Heart left ventricle (tissue), 16 donors: Measurements from ENCODE around the gene CEP350. TPM values are rescaled to one million over a fixed set of nuclear protein-coding genes. Genes with fewer than 3 reads are reported as not detected.
"Not testable (repeated sequence)": the region's sequence is repeated elsewhere in the genome, so short reads cannot be mapped to it uniquely, and the experiment has no call there.

Experiments
- ATAC-seq, 4 donors: fragments of 200-7000 bp; cut with Tn5 transposase; one replicate each; pipeline ENCODE4 v1.9.1; 2020 to 2022; ENCODE audit warnings: moderate library complexity in 4 of 4, mild to moderate bottlenecking in 3 of 4, moderate number of reproducible peaks in 1 of 4
- DNase-seq, 5 donors: peaks; one replicate each; pipeline ENCODE4 v3.0.0-alpha.2; 2020
- H3K27ac ChIP-seq, 12 donors: fragments of 200-600 bp; sonication (generic) in 4 of 12; one replicate each; pipeline versions ENCODE4 v1.5.0 to v1.8.0; 2016 to 2022; ENCODE audit warnings: mild to moderate bottlenecking in 2 of 12
- H3K27me3 ChIP-seq, 9 donors: fragments of 200-600 bp; sonication (generic) in 2 of 9; one replicate each; pipeline versions ENCODE4 v1.5.1 to v1.8.0; 2016 to 2022; ENCODE audit warnings: mild to moderate bottlenecking in 3 of 9
- H3K36me3 ChIP-seq, 9 donors: fragments of 200-600 bp; sonication (generic) in 2 of 9; one replicate each; pipeline versions ENCODE4 v1.5.0 to v1.8.0; 2018 to 2022; ENCODE audit warnings: mild to moderate bottlenecking in 2 of 9
- H3K4me1 ChIP-seq, 12 donors: fragments of 200-600 bp; sonication (generic) in 4 of 12; one replicate each; pipeline versions ENCODE4 v1.5.0 to v1.8.0; 2016 to 2022; ENCODE audit warnings: mild to moderate bottlenecking in 3 of 12
- H3K4me3 ChIP-seq, 12 donors: fragments of 200-600 bp; sonication (generic) in 4 of 12; one replicate each; pipeline versions ENCODE4 v1.5.0 to v1.8.0; 2017 to 2022; ENCODE audit warnings: mild to moderate bottlenecking in 9 of 12, moderate library complexity in 4 of 12
- H3K9me3 ChIP-seq, 12 donors: fragments of 200-600 bp; sonication (generic) in 4 of 12; one replicate each; pipeline versions ENCODE4 v1.5.0 to v1.8.0; 2016 to 2022; ENCODE audit warnings: mild to moderate bottlenecking in 1 of 12
- POLR2A ChIP-seq, 2 donors: fragments of 450-650 bp; IDR thresholded peaks; one replicate each; pipeline ENCODE4 v1.6.1; 2017; ENCODE audit warnings: antibody characterized with exemption in 2 of 2, mild to moderate bottlenecking in 2 of 2, moderate library complexity in 2 of 2
- WGBS, 4 donors: extraction: QIAGEN DNeasy Blood & Tissue Kit in 2 of 4; methylation state at CpG; one replicate each; pipeline versions ENCODE4 v1.1.5 to v1.1.7; 2013 to 2018; 5-methylcytosine and 5-hydroxymethylcytosine counted together
- intact Hi-C, 10 donors: fragments of 100-400 bp; cut with DNase I; formaldehyde crosslinking; loops; one replicate each; pipeline versions ENCODE4 v1.11.1 to v1.14.2; 2022
- polyA plus RNA-seq, 2 donors: library from polyadenylated mRNA; stranded (reverse); fragments of 200-250 nt; gene quantifications; one replicate each; pipeline ENCODE4 v1.2.3, GENCODE V29; 2013
- total RNA-seq, 9 donors: library from RNA; depleted of rRNA in 2 of 9; stranded (reverse); fragments of >200 nt in 2 of 9; fragmentation: NEBNext Ultra II Directional in 3 of 9; extraction: Animal tissue kit (Norgen Biotek cat#: 25700) in 3 of 9; gene quantifications; one replicate each; pipeline versions ENCODE4 v1.1.0 to v1.2.4, GENCODE V29; 2016 to 2023
- TF ChIP-seq, protein P1 (sequence below), 12 donors: fragments of 200-600 bp; sonication (generic) in 4 of 12; IDR thresholded peaks; one replicate each; pipeline versions ENCODE4 v1.5.0 to v1.8.0; 2018 to 2022; ENCODE audit warnings: antibody characterized with exemption in 12 of 12, mild to moderate bottlenecking in 5 of 12
- donor health status: ischemic (EF 13 %, LVEDD 7.1; RV severe dilation, severe dysfunction).
- donor health status: healthy with polysubstance abuse.
- donor health status: DM: no; HTN: yes; CAD: no.
- donor health status: DM: no; HTN: no; CAD: no.
- donor health status: ischemic (EF 25% LVEDD 6.9; RV normal size, moderate dysfunction).
- donor health status: ischemic (EF 25% LVEDD 5.7; RV mildly dilated, moderate dysfunction).
- donor health status: healthy.
- donor health status: DM: yes; HTN: yes; CAD: no.
- donor health status: ischemic (EF 35%, LVEDD 5.7; RV mildly dilated, moderate dysfunction).
- donor health status: nonischemic (EF 11% LVEDD 7.7; RV severe dilation, severe dysfunction).
- donor health status: DM: yes; HTN: yes; CAD: no.
- donor health status: PGD.
- donor health status: ischemic (EF 29% LVEDD 5.4; RV normal size, mild dysfunction).
- donor health status: nonischemic (EF 23%, LVEDD 6.1; RV moderate dilation, normal function).

Gene CEP350
- total and polyA plus RNA-seq, 11 donors: 7.8 to 65.3 (median 40.4) TPM

DNA sequence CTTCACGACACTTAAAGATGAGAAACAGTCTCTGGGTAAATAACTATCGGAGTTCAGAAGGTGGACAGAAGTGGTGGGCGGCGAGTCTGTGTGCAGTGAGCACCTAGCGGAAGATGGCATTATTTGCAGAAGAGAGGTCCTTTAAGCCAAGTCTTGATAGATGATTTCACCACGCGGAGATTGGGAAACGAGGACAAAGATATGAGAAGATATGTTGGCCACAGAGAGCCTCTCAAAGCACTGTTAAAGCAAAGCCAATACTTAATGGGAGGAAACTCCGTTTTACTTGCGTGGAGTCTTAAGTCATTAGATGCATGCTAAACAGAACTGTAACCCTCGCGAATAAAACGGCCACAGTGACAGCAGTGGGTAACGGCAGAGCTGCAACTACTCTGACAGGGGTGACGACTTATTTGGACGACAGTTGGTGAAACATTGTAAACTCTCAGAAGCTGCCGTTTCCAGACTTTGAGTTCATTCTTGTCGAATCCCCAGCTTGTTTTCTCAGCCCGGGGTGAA, 577 bp upstream of the CEP350 start:
- H3K27ac ChIP-seq: peak overlapping the region; percentile 83 to 98 (median 95)
- peak in 3 of 4 donors; percentile 4 to 55 (median 38) for ATAC-seq
- no peaks in the 10 kb centered on the region for H3K36me3 ChIP-seq
- H3K4me1 ChIP-seq: peaks cover 0 to 48% (median 32%) of the 10 kb centered on the region in 12 donors
- peak in 2 of 5 donors; percentile 8 to 34 for DNase-seq
- 2 to 4% (median 3%) methylated on average over 19 of the region's 19 CpGs for WGBS, 4 donors
- intact Hi-C loops: loop anchor here in 8 of 10 donors (1.0 to 10.0 kb wide), 6 partner anchors 48 to 201 kb away; partner anchors contain the start of genes TOR1AIP1 (in 7 of the 8), QSOX1 (in 1 of the 8) and TOR1AIP2 (in 1 of the 8)
- H3K9me3 ChIP-seq: no peaks in the 10 kb centered on the region
- H3K27me3 ChIP-seq: no peaks in the 10 kb centered on the region
- no peak for TF ChIP-seq POLR2A (IDR thresholded peaks at IDR 0.05)
- TF ChIP-seq, protein P1, sequence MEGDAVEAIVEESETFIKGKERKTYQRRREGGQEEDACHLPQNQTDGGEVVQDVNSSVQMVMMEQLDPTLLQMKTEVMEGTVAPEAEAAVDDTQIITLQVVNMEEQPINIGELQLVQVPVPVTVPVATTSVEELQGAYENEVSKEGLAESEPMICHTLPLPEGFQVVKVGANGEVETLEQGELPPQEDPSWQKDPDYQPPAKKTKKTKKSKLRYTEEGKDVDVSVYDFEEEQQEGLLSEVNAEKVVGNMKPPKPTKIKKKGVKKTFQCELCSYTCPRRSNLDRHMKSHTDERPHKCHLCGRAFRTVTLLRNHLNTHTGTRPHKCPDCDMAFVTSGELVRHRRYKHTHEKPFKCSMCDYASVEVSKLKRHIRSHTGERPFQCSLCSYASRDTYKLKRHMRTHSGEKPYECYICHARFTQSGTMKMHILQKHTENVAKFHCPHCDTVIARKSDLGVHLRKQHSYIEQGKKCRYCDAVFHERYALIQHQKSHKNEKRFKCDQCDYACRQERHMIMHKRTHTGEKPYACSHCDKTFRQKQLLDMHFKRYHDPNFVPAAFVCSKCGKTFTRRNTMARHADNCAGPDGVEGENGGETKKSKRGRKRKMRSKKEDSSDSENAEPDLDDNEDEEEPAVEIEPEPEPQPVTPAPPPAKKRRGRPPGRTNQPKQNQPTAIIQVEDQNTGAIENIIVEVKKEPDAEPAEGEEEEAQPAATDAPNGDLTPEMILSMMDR (IDR thresholded peaks at IDR 0.05): peak in 3 of 12 donors; percentile 6 to 33 (median 31)
- peak overlapping the region; percentile 72 to 96 (median 86) for H3K4me3 ChIP-seq

DNA sequence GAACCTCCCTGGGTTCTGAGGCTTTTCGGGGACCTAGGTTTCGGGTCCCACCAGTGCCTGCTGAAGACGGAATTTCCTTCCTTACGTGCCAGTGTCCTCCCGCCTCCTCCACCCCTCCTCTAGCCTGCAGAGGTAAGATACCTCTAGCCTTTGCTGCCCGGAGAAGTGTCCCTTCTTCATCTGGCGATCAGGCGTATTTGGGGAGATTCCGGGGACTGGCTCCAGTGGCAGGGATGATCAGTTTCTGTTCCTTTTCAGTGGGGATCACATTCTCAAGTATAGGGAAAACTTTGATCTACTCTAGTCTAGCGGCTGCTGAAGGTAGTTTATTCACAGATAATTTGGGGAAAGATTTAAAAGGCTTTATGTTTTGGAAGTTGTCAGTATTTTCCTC, 674 bp downstream of the CEP350 start:
- Histone ChIP-seq H3K9me3 (no peaks in the 10 kb centered on the region), H3K27me3 (no peaks in the 10 kb centered on the region), H3K36me3 (peaks cover 0 to 1% (median 0%) of the 10 kb centered on the region in 9 donors), H3K4me1 (peaks cover 0 to 48% (median 32%) of the 10 kb centered on the region in 12 donors), H3K4me3 (peak overlapping the region; percentile 72 to 96 (median 86)), H3K27ac (peak overlapping the region; percentile 83 to 98 (median 95))
- 0 to 1% (median 0%) methylated on average over 6 to 10 of the region's 10 CpGs for WGBS, 4 donors
- ATAC-seq (no peak), DNase-seq (peak in 1 of 5 donors; percentile 32)
- intact Hi-C loops: loop anchor here in 5 of 10 donors (2.0 to 10.0 kb wide), 4 partner anchors 70 to 200 kb away; partner anchors contain the start of genes TOR1AIP1 (in 3 of the 5), QSOX1 (in 1 of the 5) and TOR1AIP2 (in 1 of the 5)
- TF ChIP-seq, protein P1 (IDR thresholded peaks at IDR 0.05): no peak
- no peak for TF ChIP-seq POLR2A (IDR thresholded peaks at IDR 0.05)

DNA sequence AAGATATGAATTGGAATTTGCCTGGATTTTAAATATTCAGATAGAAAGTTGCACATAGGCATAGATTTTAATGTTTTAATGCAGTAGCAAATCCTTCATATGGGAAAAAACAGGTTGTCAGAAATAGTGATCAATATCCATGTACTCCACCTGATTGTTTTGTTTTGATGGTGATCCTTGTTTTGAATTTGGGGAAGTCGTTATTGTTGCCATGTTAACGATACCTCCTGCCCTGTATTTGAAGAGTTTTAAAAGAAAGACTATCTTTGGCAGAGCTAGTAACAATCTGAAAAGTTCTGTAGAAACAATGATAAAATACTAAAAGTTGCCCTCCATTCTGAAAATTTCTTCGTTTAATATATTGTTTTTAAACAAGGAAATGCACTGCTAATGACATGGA, 1.1 kb downstream of the CEP350 start:
- Histone ChIP-seq H3K4me3 (peak overlapping the region; percentile 72 to 96 (median 86)), H3K27me3 (no peaks in the 10 kb centered on the region), H3K27ac (peak overlapping the region in 8 of 12 donors; percentile 91 to 98 (median 96)), H3K4me1 (peaks cover 0 to 48% (median 32%) of the 10 kb centered on the region in 12 donors), H3K36me3 (peaks cover 0 to 3% (median 0%) of the 10 kb centered on the region in 9 donors), H3K9me3 (no peaks in the 10 kb centered on the region)
- WGBS, 4 donors: 1 to 3% (median 1%) methylated on average over 3 of the region's 3 CpGs
- DNase-seq (no peak), ATAC-seq (no peak)
- TF ChIP-seq, protein P1 (IDR thresholded peaks at IDR 0.05): no peak
- no peak for TF ChIP-seq POLR2A (IDR thresholded peaks at IDR 0.05)
- intact Hi-C loops: loop anchor here in 5 of 10 donors (2.0 to 10.0 kb wide), 4 partner anchors 71 to 199 kb away; partner anchors contain the start of genes TOR1AIP1 (in 3 of the 5), QSOX1 (in 1 of the 5) and TOR1AIP2 (in 1 of the 5)

DNA sequence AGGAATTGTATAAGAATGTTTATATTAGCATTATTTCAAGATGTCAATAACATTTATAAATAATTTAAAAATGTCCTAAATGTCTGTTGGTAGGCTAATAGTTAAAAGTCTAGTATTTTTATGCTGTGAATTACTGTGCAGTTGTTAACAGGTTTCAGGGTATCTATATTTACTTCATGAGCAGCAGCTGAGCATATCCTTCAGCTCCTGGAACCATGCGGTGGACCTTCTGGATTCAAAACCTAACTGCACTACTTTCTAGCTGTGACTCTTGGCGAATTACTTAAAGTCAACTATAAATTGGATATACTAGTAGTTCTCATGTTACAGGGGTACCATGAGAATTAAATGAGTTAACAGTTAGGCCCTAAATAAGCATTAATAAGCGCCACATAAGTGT, 3.7 kb downstream of the CEP350 start:
- peak overlapping the region in 1 of 12 donors; percentile 1 for H3K27ac ChIP-seq
- intact Hi-C loops: loop anchor here in 4 of 10 donors (5.0 to 10.0 kb wide), 3 partner anchors 74 to 196 kb away; partner anchors contain the start of genes TOR1AIP1 (in 3 of the 4) and QSOX1 (in 1 of the 4)
- TF ChIP-seq POLR2A (IDR thresholded peaks at IDR 0.05): no peak
- TF ChIP-seq, protein P1 (IDR thresholded peaks at IDR 0.05): no peak
- H3K36me3 ChIP-seq: peaks cover 0 to 3% (median 0%) of the 10 kb centered on the region in 9 donors
- peaks cover 0 to 41% (median 31%) of the 10 kb centered on the region in 12 donors for H3K4me1 ChIP-seq
- ATAC-seq (no peak), DNase-seq (no peak)
- H3K27me3 ChIP-seq: no peaks in the 10 kb centered on the region
- WGBS, 4 donors: 59 to 67% (median 63%) methylated on average over 3 of the region's 3 CpGs
- H3K4me3 ChIP-seq: no peak overlapping the region
- no peaks in the 10 kb centered on the region for H3K9me3 ChIP-seq

DNA sequence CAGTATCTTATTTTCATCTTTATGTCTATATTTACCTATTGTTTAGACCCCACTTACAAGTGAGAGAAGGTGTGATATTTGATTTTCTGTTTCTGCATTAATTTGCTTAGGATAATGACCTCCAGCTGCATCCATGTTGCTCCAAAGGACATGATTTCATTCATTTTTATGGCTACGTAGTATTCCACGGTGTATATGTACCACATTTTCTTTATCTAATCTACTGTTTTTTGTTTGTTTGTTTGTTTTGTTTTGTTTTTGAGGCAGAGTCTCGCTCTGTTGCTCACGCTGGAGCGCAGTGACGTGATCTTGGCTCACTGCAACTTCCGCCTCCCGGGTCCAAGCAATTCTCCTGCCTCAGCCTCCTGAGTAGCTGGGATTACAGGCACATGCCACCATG, 7.6 kb downstream of the CEP350 start:
- WGBS, 4 donors: 96 to 98% (median 97%) methylated on average over 8 of the region's 8 CpGs

More for the DNA sequence above, 7.6 kb downstream of the CEP350 start:
- Histone ChIP-seq H3K4me1 (peaks cover 0 to 34% (median 18%) of the 10 kb centered on the region in 12 donors), H3K9me3 (peaks cover 0 to 14% (median 0%) of the 10 kb centered on the region in 12 donors)
- H3K27me3 ChIP-seq, H3K4me3 ChIP-seq, ATAC-seq, intact Hi-C loops, H3K36me3 ChIP-seq, DNase-seq, H3K27ac ChIP-seq: not testable (repeated sequence)
